H9 (cell line): Measurements from ENCODE around the gene PROSER3. TPM values are rescaled to one million over a fixed set of nuclear protein-coding genes. Genes with fewer than 3 reads are reported as not detected.

ENCODE experiments used
- DNase-seq: peaks from one replicate; pipeline ENCODE4 v3.0.0-alpha.2; 2017
- H2AFZ ChIP-seq: one replicate; pipeline ENCODE4 v1.6.1; 2013; ENCODE audit warnings: mild to moderate bottlenecking, low read length, control low read depth, moderate library complexity
- H2AK5ac ChIP-seq: 2 replicates; pipeline ENCODE4 v1.6.1; 2013; ENCODE audit warnings: low read length, control low read depth, mixed read lengths; ENCODE audit not compliant: insufficient read length
- H2BK120ac ChIP-seq: one replicate; pipeline ENCODE4 v1.6.1; 2013; ENCODE audit warnings: low read depth, mild to moderate bottlenecking, low read length, control low read depth, inconsistent platforms; ENCODE audit not compliant: poor library complexity, severe bottlenecking
- H2BK12ac ChIP-seq: 2 replicates; pipeline ENCODE4 v1.6.1; 2013; ENCODE audit warnings: low read length, control low read depth, mixed read lengths, low read depth; ENCODE audit not compliant: insufficient read length
- H2BK15ac ChIP-seq: 2 replicates; pipeline ENCODE4 v1.6.1; 2013; ENCODE audit warnings: low read depth, low read length, control low read depth
- H2BK20ac ChIP-seq: one replicate; pipeline ENCODE4 v1.6.1; 2013; ENCODE audit warnings: low read depth, mild to moderate bottlenecking, low read length, control low read depth, inconsistent platforms; ENCODE audit not compliant: poor library complexity, severe bottlenecking
- H2BK5ac ChIP-seq: 2 replicates; pipeline ENCODE4 v1.6.1; 2013; ENCODE audit warnings: low read length, control low read depth, mixed read lengths; ENCODE audit not compliant: insufficient read length
- H3K14ac ChIP-seq: 2 replicates; pipeline ENCODE4 v1.6.1; 2013; ENCODE audit warnings: low read length, control low read depth; ENCODE audit not compliant: insufficient read depth
- H3K18ac ChIP-seq: 2 replicates; pipeline ENCODE4 v1.6.1; 2013; ENCODE audit warnings: low read depth, mild to moderate bottlenecking, mixed read lengths, low read length, control low read depth; ENCODE audit not compliant: insufficient read length
- H3K23ac ChIP-seq: 2 replicates; pipeline ENCODE4 v1.6.1; 2013; ENCODE audit warnings: low read length, control low read depth, mixed read lengths, low read depth; ENCODE audit not compliant: insufficient read length
- H3K23me2 ChIP-seq: 2 replicates; pipeline ENCODE4 v1.6.1; 2013; ENCODE audit warnings: low read depth, mild to moderate bottlenecking, mixed read lengths, low read length, control low read depth; ENCODE audit not compliant: insufficient read length, poor library complexity, severe bottlenecking
- H3K27ac ChIP-seq: 2 replicates; pipeline ENCODE4 v1.5.1; 2013; ENCODE audit warnings: low read length, control low read depth, mixed read lengths, low read depth; ENCODE audit not compliant: insufficient read length
- H3K27me3 ChIP-seq: 2 replicates; pipeline ENCODE4 v1.6.1; 2013; ENCODE audit warnings: low read length, control low read depth, inconsistent platforms; ENCODE audit not compliant: insufficient read depth
- H3K4ac ChIP-seq: 2 replicates; pipeline ENCODE4 v1.6.1; 2013; ENCODE audit warnings: low read depth, mild to moderate bottlenecking, control low read depth, inconsistent platforms, low read length, moderate library complexity
- H3K4me1 ChIP-seq: 2 replicates; pipeline ENCODE4 v1.6.1; 2013; ENCODE audit warnings: low read length, control low read depth, inconsistent platforms; ENCODE audit not compliant: insufficient read depth
- H3K4me2 ChIP-seq: 2 replicates; pipeline ENCODE4 v1.6.1; 2013; ENCODE audit warnings: low read length, control low read depth, mixed read lengths; ENCODE audit not compliant: insufficient read length, insufficient read depth
- H3K56ac ChIP-seq: 2 replicates; pipeline ENCODE4 v1.6.1; 2013; ENCODE audit warnings: low read depth, mild to moderate bottlenecking, mixed read lengths, low read length, control low read depth; ENCODE audit not compliant: insufficient read length
- H3K79me1 ChIP-seq: 2 replicates; pipeline ENCODE4 v1.6.1; 2013; ENCODE audit warnings: low read depth, mild to moderate bottlenecking, moderate library complexity, low read length, control low read depth, inconsistent platforms; ENCODE audit not compliant: insufficient read depth, poor library complexity, severe bottlenecking
- H3K79me2 ChIP-seq: 2 replicates; pipeline ENCODE4 v1.6.1; 2013; ENCODE audit warnings: low read length, control low read depth, inconsistent platforms; ENCODE audit not compliant: insufficient read depth
- H3K9ac ChIP-seq: 2 replicates; pipeline ENCODE4 v1.6.1; 2013; ENCODE audit warnings: low read length, control low read depth, mixed read lengths; ENCODE audit not compliant: insufficient read length; ENCODE audit errors: extremely low read depth
- H3K9me3 ChIP-seq: one replicate; pipeline ENCODE4 v1.6.1; 2013; ENCODE audit warnings: low read depth, low read length, inconsistent platforms; ENCODE audit not compliant: control insufficient read depth
- H3T11ph ChIP-seq: one replicate; pipeline ENCODE4 v1.6.1; 2013; ENCODE audit warnings: mild to moderate bottlenecking, low read length, control low read depth, inconsistent platforms
- H4K20me1 ChIP-seq: one replicate; pipeline ENCODE4 v1.6.1; 2013; ENCODE audit not compliant: control insufficient read depth, insufficient read length, insufficient read depth
- H4K5ac ChIP-seq: 2 replicates; pipeline ENCODE4 v1.6.1; 2013; ENCODE audit warnings: low read depth, mild to moderate bottlenecking, mixed read lengths, low read length, control low read depth; ENCODE audit not compliant: insufficient read length
- H4K8ac ChIP-seq: replicated peaks from 2 replicates; pipeline ENCODE4 v1.6.1; 2013; ENCODE audit warnings: low read length, control low read depth, mixed read lengths, low read depth; ENCODE audit not compliant: insufficient read length
- H4K91ac ChIP-seq: 2 replicates; pipeline ENCODE4 v1.6.1; 2013; ENCODE audit warnings: low read depth, mild to moderate bottlenecking, moderate library complexity, mixed read lengths, low read length, control low read depth; ENCODE audit not compliant: insufficient read length
- H3K27ac Mint-ChIP-seq, 3 experiments: 2 replicates in 2 of 3; 3 replicates in 1 of 3; pipeline ENCODE4 v1.8.0; 2020 to 2021; ENCODE audit warnings: mixed read lengths in 3 of 3, mild to moderate bottlenecking in 1 of 3, moderate library complexity in 1 of 3
- H3K27me3 Mint-ChIP-seq: 2 replicates; pipeline ENCODE4 v1.8.0; 2021; ENCODE audit warnings: low read depth, mild to moderate bottlenecking, moderate library complexity, mixed read lengths
- H3K36me3 Mint-ChIP-seq, 3 experiments: 2 replicates in 2 of 3; 3 replicates in 1 of 3; pipeline ENCODE4 v1.8.0; 2020 to 2021; ENCODE audit warnings: low read depth in 3 of 3, mixed read lengths in 3 of 3; ENCODE audit not compliant: insufficient read depth in 1 of 3
- H3K4me1 Mint-ChIP-seq, 2 experiments: 2 replicates each; pipeline ENCODE4 v1.8.0; 2020; ENCODE audit warnings: mixed read lengths in 2 of 2
- H3K4me3 Mint-ChIP-seq, 2 experiments: 2 replicates in 1 of 2; 3 replicates in 1 of 2; pipeline ENCODE4 v1.8.0; 2020 to 2021; ENCODE audit warnings: mild to moderate bottlenecking in 2 of 2, mixed read lengths in 2 of 2, moderate library complexity in 1 of 2
- H3K9me3 Mint-ChIP-seq, 2 experiments: 2 replicates in 1 of 2; 3 replicates in 1 of 2; pipeline ENCODE4 v1.8.0; 2020; ENCODE audit warnings: mild to moderate bottlenecking in 2 of 2, mixed read lengths in 2 of 2, moderate library complexity in 1 of 2
- WGBS: extraction: QIAGEN DNeasy Blood & Tissue Kit; methylation state at CpG from one replicate; pipeline ENCODE4 v1.1.7; 2013; ENCODE audit warnings: missing lambda C conversion rate, low lambda C conversion rate, mixed read lengths; ENCODE audit not compliant: insufficient read length; ENCODE audit errors: extremely low coverage; 5-methylcytosine and 5-hydroxymethylcytosine counted together
- total RNA-seq: library from RNA; stranded (reverse); gene quantifications from 2 replicates; pipeline ENCODE4 v1.2.1, GENCODE V29; 2021
- TF ChIP-seq, protein P1 (sequence below): fragments of 200-600 bp; sonication (generic); conservative IDR thresholded peaks from 3 replicates; pipeline ENCODE4 v1.8.0; 2021; ENCODE audit warnings: antibody characterized with exemption, mild to moderate bottlenecking

PROSER3 gene
- total RNA-seq, 1 experiment from 2014 or later, result 29.1 TPM

DNA sequence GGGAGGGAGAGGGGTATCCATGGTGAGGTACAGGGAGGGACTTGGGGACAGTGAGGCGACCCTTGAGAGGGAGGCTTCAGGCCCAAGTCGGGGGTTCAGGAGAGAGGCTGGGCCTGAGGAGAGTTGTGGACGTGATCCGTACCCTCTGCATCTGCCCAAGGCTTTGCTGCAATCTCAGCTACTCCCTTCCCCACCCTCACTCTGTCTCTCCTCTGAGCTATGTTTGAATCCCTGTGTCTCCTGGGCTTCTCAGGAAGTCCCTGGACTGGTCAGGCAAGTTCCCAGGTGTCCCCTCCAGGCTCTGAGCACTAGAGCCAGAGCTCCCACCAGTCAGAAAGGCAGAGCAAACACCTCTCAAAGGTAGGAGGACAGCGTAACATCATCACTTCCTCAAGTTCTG lies 7.8 kb upstream of the PROSER3 start:
- Histone ChIP-seq H2BK15ac (no peak overlapping the region), H3K23ac (no peak overlapping the region), H3K18ac (no peak overlapping the region), H2BK12ac (no peak overlapping the region), H2AFZ (no peak overlapping the region), H3K79me1 (peaks cover 3% of the 10 kb centered on the region), H3K4me1 (peaks cover 4% of the 10 kb centered on the region; the same call in 1 of the 2 replicates), H3K9me3 (no peaks in the 10 kb centered on the region), H3K9ac (no peak overlapping the region), H4K91ac (no peak overlapping the region), H4K20me1 (no peaks in the 10 kb centered on the region), H4K5ac (no peak overlapping the region), H3K23me2 (peaks cover 10% of the 10 kb centered on the region), H4K8ac (no peak overlapping the region), H3K14ac (no peak overlapping the region), H3T11ph (no peak overlapping the region), H2BK120ac (no peak overlapping the region), H3K27ac (no peak overlapping the region), H3K56ac (no peak overlapping the region), H2BK5ac (no peak overlapping the region), H3K79me2 (no peaks in the 10 kb centered on the region), H2AK5ac (no peak overlapping the region), H3K27me3 (no peaks in the 10 kb centered on the region), H2BK20ac (no peak overlapping the region), H3K4me2 (no peak overlapping the region), H3K4ac (no peak overlapping the region)
- TF ChIP-seq, protein P1, sequence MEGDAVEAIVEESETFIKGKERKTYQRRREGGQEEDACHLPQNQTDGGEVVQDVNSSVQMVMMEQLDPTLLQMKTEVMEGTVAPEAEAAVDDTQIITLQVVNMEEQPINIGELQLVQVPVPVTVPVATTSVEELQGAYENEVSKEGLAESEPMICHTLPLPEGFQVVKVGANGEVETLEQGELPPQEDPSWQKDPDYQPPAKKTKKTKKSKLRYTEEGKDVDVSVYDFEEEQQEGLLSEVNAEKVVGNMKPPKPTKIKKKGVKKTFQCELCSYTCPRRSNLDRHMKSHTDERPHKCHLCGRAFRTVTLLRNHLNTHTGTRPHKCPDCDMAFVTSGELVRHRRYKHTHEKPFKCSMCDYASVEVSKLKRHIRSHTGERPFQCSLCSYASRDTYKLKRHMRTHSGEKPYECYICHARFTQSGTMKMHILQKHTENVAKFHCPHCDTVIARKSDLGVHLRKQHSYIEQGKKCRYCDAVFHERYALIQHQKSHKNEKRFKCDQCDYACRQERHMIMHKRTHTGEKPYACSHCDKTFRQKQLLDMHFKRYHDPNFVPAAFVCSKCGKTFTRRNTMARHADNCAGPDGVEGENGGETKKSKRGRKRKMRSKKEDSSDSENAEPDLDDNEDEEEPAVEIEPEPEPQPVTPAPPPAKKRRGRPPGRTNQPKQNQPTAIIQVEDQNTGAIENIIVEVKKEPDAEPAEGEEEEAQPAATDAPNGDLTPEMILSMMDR, result no peak
- Mint-ChIP-seq H3K4me3 (no peak overlapping the region; a peak in 1 of 5 replicates), H3K4me1 (peaks cover 17 to 24% of the 10 kb centered on the region in 2 experiments), H3K9me3 (no peaks in the 10 kb centered on the region), H3K27me3 (peaks cover 3% of the 10 kb centered on the region), H3K27ac (no peak overlapping the region), H3K36me3 (peaks cover 0 to 8% (median 6%) of the 10 kb centered on the region in 3 experiments; a peak in 3 of 7 replicates)
- DNase-seq, result no peak
- WGBS, result no CpG with 5 or more reads among the region's 5 CpGs
